Mammary epithelial cell (primary cell): ENCODE results near the gene CTBP2.

Experiments used
- CTCF ChIP-seq, 2 donors: IDR thresholded peaks in 1 of 2; conservative IDR thresholded peaks in 1 of 2; 2 replicates each; pipeline ENCODE4 v1.5.1; 2011 to 2012; ENCODE audit warnings: inconsistent platforms in 2 of 2, low read length in 2 of 2, mild to moderate bottlenecking in 2 of 2, control low read depth in 1 of 2, low read depth in 1 of 2; ENCODE audit not compliant: insufficient read depth in 1 of 2; ENCODE audit errors: extremely low read depth in 1 of 2
- EZH2 ChIP-seq: IDR thresholded peaks from 2 replicates; pipeline ENCODE4 v1.6.1; 2012; ENCODE audit warnings: low read length, inconsistent platforms, borderline replicate concordance

GRCh38 chr10:124963866-124964720, 196.3 kb downstream of the CTBP2 start:
- no peak for TF ChIP-seq CTCF (conservative IDR thresholded peaks at IDR 0.05 in 1 of 2, IDR thresholded peaks at IDR 0.05 in 1 of 2; ENCODE audit: extremely low read depth in 1 of 2, insufficient read depth in 1 of 2, low read depth in 1 of 2, low read length in 2 of 2)
- no peak for TF ChIP-seq EZH2
